ENCODE measurements around the gene SELENON. TPM values are rescaled to one million over a fixed set of nuclear protein-coding genes. Genes with fewer than 3 reads are reported as not detected.

SELENON gene
- total and polyA plus RNA-seq, 4 donors: 4.3 to 16.1 (median 9.0) TPM

DNA sequence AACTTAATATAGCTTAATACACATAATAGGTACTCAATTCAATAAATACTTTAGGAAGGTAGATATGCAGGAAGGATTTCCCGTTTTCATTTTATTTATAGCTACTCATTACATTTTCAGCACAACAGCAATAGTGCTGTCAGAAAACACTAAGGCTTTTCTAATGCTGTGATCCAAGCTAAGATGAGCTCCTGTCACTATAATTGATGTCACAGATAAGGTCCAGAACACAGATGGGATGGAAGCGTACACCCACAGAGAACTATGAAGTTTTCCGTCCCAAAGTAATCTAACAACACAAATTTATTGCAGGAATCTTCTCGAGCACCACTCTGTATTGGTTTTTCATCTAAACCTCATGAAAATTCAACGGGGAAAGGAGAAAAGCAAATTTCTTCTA, 45.7 kb downstream of the SELENON start:
- no peak overlapping the region for H3K27ac ChIP-seq (ENCODE audit: low read depth in 1 of 2, low read length in 2 of 2)
- H3K9me3 ChIP-seq (ENCODE audit: control insufficient read depth in 4 of 4, low read length in 3 of 4): no peaks in the 10 kb centered on the region
- H3K9ac ChIP-seq (ENCODE audit: low read depth in 1 of 2, low read length in 2 of 2): no peak overlapping the region
- H3K36me3 ChIP-seq (ENCODE audit: control insufficient read depth in 4 of 4, insufficient read depth in 3 of 4, low read depth in 1 of 4, low read length in 3 of 4): no peaks in the 10 kb centered on the region
- no peaks in the 10 kb centered on the region for H3K27me3 ChIP-seq (ENCODE audit: control insufficient read depth in 4 of 4, insufficient read depth in 4 of 4, low read length in 3 of 4)
- TF ChIP-seq SP1 (IDR thresholded peaks at IDR 0.05) (no peak), RXRA (IDR thresholded peaks at IDR 0.05) (no peak), FOXA2 (IDR thresholded peaks at IDR 0.05) (no peak), REST (IDR thresholded peaks at IDR 0.05) (no peak), TAF1 (conservative IDR thresholded peaks at IDR 0.05) (no peak), EGR1 (IDR thresholded peaks at IDR 0.05; ENCODE audit: low read depth in 2 of 2) (no peak), YY1 (IDR thresholded peaks at IDR 0.05) (no peak), CTCF (IDR thresholded peaks at IDR 0.05; ENCODE audit: low read depth, low read length, missing input control) (no peak), NR2F2 (IDR thresholded peaks at IDR 0.05) (no peak), HNF4G (IDR thresholded peaks at IDR 0.05) (no peak), JUND (IDR thresholded peaks at IDR 0.05) (no peak), GABPA (IDR thresholded peaks at IDR 0.05 in 1 of 2, conservative IDR thresholded peaks at IDR 0.05 in 1 of 2) (no peak), HNF4A (conservative IDR thresholded peaks at IDR 0.05) (no peak), FOXA1 (IDR thresholded peaks at IDR 0.05) (no peak), RAD21 (IDR thresholded peaks at IDR 0.05) (no peak), MAX (IDR thresholded peaks at IDR 0.05) (no peak)
- TF ChIP-seq, protein P1, sequence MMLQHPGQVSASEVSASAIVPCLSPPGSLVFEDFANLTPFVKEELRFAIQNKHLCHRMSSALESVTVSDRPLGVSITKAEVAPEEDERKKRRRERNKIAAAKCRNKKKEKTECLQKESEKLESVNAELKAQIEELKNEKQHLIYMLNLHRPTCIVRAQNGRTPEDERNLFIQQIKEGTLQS (IDR thresholded peaks at IDR 0.05): no peak
- WGBS: 89% methylated on average over 5 of the region's 5 CpGs
- no peak overlapping the region for H3K4me3 ChIP-seq (ENCODE audit: low read depth in 1 of 3, low read length in 3 of 3)
- H3K4me1 ChIP-seq (ENCODE audit: control insufficient read depth in 4 of 4, insufficient read depth in 4 of 4, low read length in 3 of 4): no peaks in the 10 kb centered on the region
- DNase-seq (ENCODE audit: low spot score): no peak

DNA sequence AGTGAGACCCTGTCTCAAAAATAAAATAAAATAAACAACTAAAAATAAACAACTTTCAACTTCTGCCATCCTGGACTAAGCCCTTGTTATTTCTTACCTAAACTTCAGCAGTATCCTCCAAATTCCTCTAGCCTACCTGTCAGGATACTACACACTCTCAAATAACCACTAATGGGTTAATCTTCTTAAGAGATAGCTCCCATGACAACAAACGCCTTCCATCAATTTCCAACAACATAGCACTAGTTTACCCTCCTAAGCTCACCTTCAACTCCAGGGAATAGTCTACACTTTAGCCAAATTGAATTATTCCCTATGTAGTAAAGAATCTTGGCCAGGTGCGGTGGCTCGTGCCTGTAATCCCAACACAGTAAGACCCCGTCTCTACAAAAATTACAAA, 47.9 kb downstream of the SELENON start:
- 82% methylated on average over 4 of the region's 4 CpGs for WGBS
- Histone ChIP-seq H3K4me3 (ENCODE audit: low read depth in 1 of 3, low read length in 3 of 3) (no peak overlapping the region), H3K9ac (ENCODE audit: low read depth in 1 of 2, low read length in 2 of 2) (no peak overlapping the region), H3K9me3 (ENCODE audit: control insufficient read depth in 4 of 4, low read length in 3 of 4) (no peaks in the 10 kb centered on the region), H3K36me3 (ENCODE audit: control insufficient read depth in 4 of 4, insufficient read depth in 3 of 4, low read depth in 1 of 4, low read length in 3 of 4) (no peaks in the 10 kb centered on the region), H3K4me1 (ENCODE audit: control insufficient read depth in 4 of 4, insufficient read depth in 4 of 4, low read length in 3 of 4) (no peaks in the 10 kb centered on the region), H3K27me3 (ENCODE audit: control insufficient read depth in 4 of 4, insufficient read depth in 4 of 4, low read length in 3 of 4) (no peaks in the 10 kb centered on the region), H3K27ac (ENCODE audit: low read depth in 1 of 2, low read length in 2 of 2) (no peak overlapping the region)
- DNase-seq (ENCODE audit: low spot score): no peak
- TF ChIP-seq RAD21 (IDR thresholded peaks at IDR 0.05) (no peak), REST (IDR thresholded peaks at IDR 0.05) (no peak), ZBTB33 (IDR thresholded peaks at IDR 0.05) (no peak), HNF4A (conservative IDR thresholded peaks at IDR 0.05) (no peak), TAF1 (conservative IDR thresholded peaks at IDR 0.05) (no peak), CTCF (IDR thresholded peaks at IDR 0.05; ENCODE audit: low read depth, low read length, missing input control) (no peak), SP1 (IDR thresholded peaks at IDR 0.05) (no peak), NR2F2 (IDR thresholded peaks at IDR 0.05) (no peak), JUND (IDR thresholded peaks at IDR 0.05) (no peak), EGR1 (IDR thresholded peaks at IDR 0.05; ENCODE audit: low read depth in 2 of 2) (no peak), FOXA1 (IDR thresholded peaks at IDR 0.05) (no peak)
- TF ChIP-seq, protein P1 (IDR thresholded peaks at IDR 0.05): no peak

All from liver (tissue), 9 donors.